CD14-positive monocyte (primary cell): ENCODE data around the gene SMC5. TPM values are rescaled to one million over a fixed set of nuclear protein-coding genes. Genes with fewer than 3 reads are reported as not detected.

Source experiments
- DNase-seq, 3 donors: peaks; one replicate each; pipeline ENCODE4 v3.0.0-alpha.2; 2011 to 2022
- H2AFZ ChIP-seq: 2 replicates; pipeline ENCODE4 v1.6.0; 2012; ENCODE audit warnings: mild to moderate bottlenecking, low read depth, low read length, inconsistent platforms; ENCODE audit not compliant: insufficient read depth, poor library complexity, severe bottlenecking
- H3K27ac ChIP-seq, 2 donors: 1 replicate in 1 of 2; 2 replicates in 1 of 2; pipeline ENCODE4 v1.5.1; 2012 to 2013; ENCODE audit warnings: low read length in 2 of 2, control low read depth in 1 of 2, inconsistent platforms in 1 of 2, low read depth in 1 of 2, mild to moderate bottlenecking in 1 of 2
- H3K27me3 ChIP-seq, 2 donors: one replicate each; pipeline versions ENCODE4 v1.6.0 to v1.6.1; 2011 to 2013; ENCODE audit warnings: low read length in 2 of 2; ENCODE audit not compliant: control insufficient read depth in 2 of 2, insufficient read depth in 2 of 2
- H3K36me3 ChIP-seq, 2 donors: replicated peaks in 1 of 2; 1 replicate in 1 of 2; 2 replicates in 1 of 2; pipeline versions ENCODE4 v1.5.1 to v1.6.1; 2012 to 2013; ENCODE audit warnings: low read length in 2 of 2, control low read depth in 1 of 2, inconsistent platforms in 1 of 2, mild to moderate bottlenecking in 1 of 2; ENCODE audit not compliant: insufficient read depth in 2 of 2, control insufficient read depth in 1 of 2
- H3K4me1 ChIP-seq, 2 donors: 1 replicate in 1 of 2; 2 replicates in 1 of 2; pipeline versions ENCODE4 v1.5.1 to v1.6.1; 2012 to 2013; ENCODE audit warnings: low read length in 2 of 2, control low read depth in 1 of 2, inconsistent platforms in 1 of 2, mild to moderate bottlenecking in 1 of 2, moderate library complexity in 1 of 2; ENCODE audit not compliant: insufficient read depth in 2 of 2, control insufficient read depth in 1 of 2
- H3K4me2 ChIP-seq: replicated peaks from 2 replicates; pipeline ENCODE3; 2012; ENCODE audit warnings: low read length, moderate library complexity, mild to moderate bottlenecking; ENCODE audit not compliant: poor library complexity, severe bottlenecking; ENCODE audit errors: extremely low read depth
- H3K4me3 ChIP-seq, 3 experiments: fragments of 200-600 bp in 1 of 3; sonication (generic) in 1 of 3; replicated peaks in 1 of 3; 1 replicate in 2 of 3; 2 replicates in 1 of 3; pipeline ENCODE4 v1.5.1; 2011 to 2013; ENCODE audit warnings: low read length in 3 of 3, mild to moderate bottlenecking in 3 of 3, control low read depth in 2 of 3, low read depth in 2 of 3, inconsistent platforms in 1 of 3, moderate library complexity in 1 of 3
- H3K79me2 ChIP-seq: 2 replicates; pipeline ENCODE4 v1.6.0; 2012; ENCODE audit warnings: mild to moderate bottlenecking, control low read depth, inconsistent platforms, low read length, moderate library complexity; ENCODE audit not compliant: insufficient read depth
- H3K9ac ChIP-seq: 2 replicates; pipeline ENCODE4 v1.6.0; 2017; ENCODE audit warnings: low read length, mild to moderate bottlenecking; ENCODE audit not compliant: insufficient read depth, poor library complexity, severe bottlenecking
- H3K9me3 ChIP-seq, 2 donors: replicated peaks in 1 of 2; 1 replicate in 1 of 2; 2 replicates in 1 of 2; pipeline versions ENCODE4 v1.5.1 to v1.6.1; 2012 to 2013; ENCODE audit warnings: low read length in 2 of 2, control low read depth in 1 of 2; ENCODE audit not compliant: control insufficient read depth in 1 of 2, insufficient read depth in 1 of 2
- H4K20me1 ChIP-seq: 2 replicates; pipeline ENCODE4 v1.6.0; 2012; ENCODE audit warnings: mild to moderate bottlenecking, low read length, control low read depth, moderate library complexity; ENCODE audit not compliant: insufficient read depth
- H3K27ac Mint-ChIP-seq, 7 donors: one replicate each; pipeline ENCODE4 v1.8.0; 2020; ENCODE audit warnings: mild to moderate bottlenecking in 7 of 7, mixed read lengths in 7 of 7, moderate library complexity in 6 of 7, inconsistent platforms in 2 of 7
- H3K27me3 Mint-ChIP-seq, 3 donors: one replicate each; pipeline ENCODE4 v1.8.0; 2021 to 2022; ENCODE audit warnings: low read depth in 3 of 3, mild to moderate bottlenecking in 3 of 3, mixed read lengths in 3 of 3, moderate library complexity in 3 of 3, inconsistent platforms in 1 of 3
- H3K36me3 Mint-ChIP-seq, 2 donors: one replicate each; pipeline ENCODE4 v1.8.0; 2020; ENCODE audit warnings: mixed read lengths in 2 of 2, inconsistent platforms in 1 of 2, mild to moderate bottlenecking in 1 of 2
- H3K4me1 Mint-ChIP-seq: one replicate; pipeline ENCODE4 v1.8.0; 2020; ENCODE audit warnings: mild to moderate bottlenecking, mixed read lengths
- H3K4me3 Mint-ChIP-seq, 2 donors: one replicate each; pipeline ENCODE4 v1.8.0; 2020; ENCODE audit warnings: mild to moderate bottlenecking in 2 of 2, mixed read lengths in 2 of 2, moderate library complexity in 1 of 2
- H3K9me3 Mint-ChIP-seq, 7 donors: one replicate each; pipeline ENCODE4 v1.8.0; 2020 to 2022; ENCODE audit warnings: mixed read lengths in 7 of 7, mild to moderate bottlenecking in 6 of 7, moderate library complexity in 6 of 7, inconsistent platforms in 2 of 7
- WGBS: methylation state at CpG from one replicate; pipeline ENCODE4 v1.1.5; 2013; ENCODE audit warnings: missing lambda C conversion rate; ENCODE audit not compliant: insufficient coverage; 5-methylcytosine and 5-hydroxymethylcytosine counted together
- intact Hi-C, 2 donors: fragments of 100-400 bp; cut with micrococcal nuclease; formaldehyde crosslinking; loops; one replicate each; pipeline versions ENCODE4 v1.15.0 to v1.15.1; 2023
- polyA plus RNA-seq, 3 donors: library from polyadenylated mRNA; depleted of rRNA in 1 of 3; unstranded in 2 of 3; stranded (reverse) in 1 of 3; fragments of 300-500 nt in 2 of 3; fragments of >200 nt in 1 of 3; fragmentation: Illumina TruSeq in 2 of 3; gene quantifications; 1 replicate in 2 of 3; 2 replicates in 1 of 3; pipeline ENCODE4 v1.2.3, GENCODE V29; 2012 to 2021
- TF ChIP-seq, protein P1 (sequence below): fragments of 200-600 bp; IDR thresholded peaks from one replicate; pipeline ENCODE4 v1.8.0; 2022; ENCODE audit warnings: antibody characterized with exemption, mild to moderate bottlenecking

SMC5 gene
- polyA plus RNA-seq, 3 donors = 4.9 to 13.6 (median 5.1) TPM

- no peak for DNase-seq
- H3K27me3 Mint-ChIP-seq = peaks cover 0 to 2% (median 0%) of the 10 kb centered on the region in 3 donors
- H3K4me1 Mint-ChIP-seq = no peaks in the 10 kb centered on the region
Observed at GRCh38 chr9:70222354-70222753, 36.4 kb upstream of the SMC5 start.

DNA sequence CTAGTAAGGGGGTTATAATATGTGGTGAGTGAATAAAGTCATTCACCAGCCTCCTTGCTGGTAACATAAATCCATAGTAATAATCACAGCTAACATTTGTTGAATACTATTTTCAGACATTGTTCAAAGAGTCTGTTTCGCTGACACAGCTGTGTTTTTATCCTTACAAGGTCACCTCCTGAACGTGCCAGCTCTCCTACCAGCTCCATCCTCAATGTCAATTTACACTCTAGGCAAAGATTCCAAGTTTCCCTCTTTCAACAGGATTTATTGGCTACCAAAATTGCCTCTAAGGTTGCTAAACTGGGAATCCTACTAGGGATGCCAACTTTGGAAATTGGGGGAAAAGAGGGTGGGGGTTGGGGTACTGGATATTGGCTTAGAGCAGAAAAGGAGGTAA lies 30.7 kb upstream of the SMC5 start:
- TF ChIP-seq, protein P1, sequence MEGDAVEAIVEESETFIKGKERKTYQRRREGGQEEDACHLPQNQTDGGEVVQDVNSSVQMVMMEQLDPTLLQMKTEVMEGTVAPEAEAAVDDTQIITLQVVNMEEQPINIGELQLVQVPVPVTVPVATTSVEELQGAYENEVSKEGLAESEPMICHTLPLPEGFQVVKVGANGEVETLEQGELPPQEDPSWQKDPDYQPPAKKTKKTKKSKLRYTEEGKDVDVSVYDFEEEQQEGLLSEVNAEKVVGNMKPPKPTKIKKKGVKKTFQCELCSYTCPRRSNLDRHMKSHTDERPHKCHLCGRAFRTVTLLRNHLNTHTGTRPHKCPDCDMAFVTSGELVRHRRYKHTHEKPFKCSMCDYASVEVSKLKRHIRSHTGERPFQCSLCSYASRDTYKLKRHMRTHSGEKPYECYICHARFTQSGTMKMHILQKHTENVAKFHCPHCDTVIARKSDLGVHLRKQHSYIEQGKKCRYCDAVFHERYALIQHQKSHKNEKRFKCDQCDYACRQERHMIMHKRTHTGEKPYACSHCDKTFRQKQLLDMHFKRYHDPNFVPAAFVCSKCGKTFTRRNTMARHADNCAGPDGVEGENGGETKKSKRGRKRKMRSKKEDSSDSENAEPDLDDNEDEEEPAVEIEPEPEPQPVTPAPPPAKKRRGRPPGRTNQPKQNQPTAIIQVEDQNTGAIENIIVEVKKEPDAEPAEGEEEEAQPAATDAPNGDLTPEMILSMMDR = no peak
- Histone ChIP-seq H3K27me3 (no peaks in the 10 kb centered on the region), H3K36me3 (no peaks in the 10 kb centered on the region), H3K4me3 (no peak overlapping the region), H3K4me2 (no peak overlapping the region), H3K27ac (no peak overlapping the region), H3K9me3 (no peaks in the 10 kb centered on the region), H3K9ac (no peak overlapping the region), H2AFZ (no peak overlapping the region), H4K20me1 (no peaks in the 10 kb centered on the region), H3K4me1 (no peaks in the 10 kb centered on the region), H3K79me2 (no peaks in the 10 kb centered on the region)
- DNase-seq = no peak
- no peaks in the 10 kb centered on the region for H3K4me1 Mint-ChIP-seq
- peaks cover 0 to 2% (median 0%) of the 10 kb centered on the region in 3 donors for H3K27me3 Mint-ChIP-seq
- WGBS = 100% methylated on average over 2 of the region's 2 CpGs
- intact Hi-C loops = loop anchor here in 1 of 2 donors (10.0 kb wide), 1 partner anchor 63 kb away; no protein-coding TSS in a partner anchor
- H3K36me3 Mint-ChIP-seq = no peaks in the 10 kb centered on the region
- peaks cover 0 to 2% (median 0%) of the 10 kb centered on the region in 7 donors for H3K9me3 Mint-ChIP-seq
- H3K27ac Mint-ChIP-seq = no peak overlapping the region
- no peak overlapping the region for H3K4me3 Mint-ChIP-seq

More at GRCh38 chr9:70222354-70222753, 36.4 kb upstream of the SMC5 start:
- Mint-ChIP-seq H3K36me3 (no peaks in the 10 kb centered on the region), H3K4me3 (no peak overlapping the region), H3K27ac (no peak overlapping the region), H3K9me3 (peaks cover 0 to 2% (median 0%) of the 10 kb centered on the region in 7 donors)
- Histone ChIP-seq H3K4me2 (no peak overlapping the region), H3K4me3 (no peak overlapping the region), H3K27me3 (no peaks in the 10 kb centered on the region), H3K27ac (no peak overlapping the region), H3K36me3 (no peaks in the 10 kb centered on the region), H3K9me3 (no peaks in the 10 kb centered on the region), H4K20me1 (no peaks in the 10 kb centered on the region), H2AFZ (no peak overlapping the region), H3K4me1 (no peaks in the 10 kb centered on the region), H3K79me2 (no peaks in the 10 kb centered on the region), H3K9ac (no peak overlapping the region)
- no CpG with 5 or more reads among the region's 1 CpG for WGBS
- TF ChIP-seq, protein P1 = no peak
- intact Hi-C loops = loop anchor here in 1 of 2 donors (10.0 kb wide), 1 partner anchor 58 kb away; no protein-coding TSS in a partner anchor
